ENCODE data around the gene STRN3.
"Not testable (repeated sequence)": the region's sequence is repeated elsewhere in the genome, so short reads cannot be mapped to it uniquely, and the experiment has no call there.

DNA sequence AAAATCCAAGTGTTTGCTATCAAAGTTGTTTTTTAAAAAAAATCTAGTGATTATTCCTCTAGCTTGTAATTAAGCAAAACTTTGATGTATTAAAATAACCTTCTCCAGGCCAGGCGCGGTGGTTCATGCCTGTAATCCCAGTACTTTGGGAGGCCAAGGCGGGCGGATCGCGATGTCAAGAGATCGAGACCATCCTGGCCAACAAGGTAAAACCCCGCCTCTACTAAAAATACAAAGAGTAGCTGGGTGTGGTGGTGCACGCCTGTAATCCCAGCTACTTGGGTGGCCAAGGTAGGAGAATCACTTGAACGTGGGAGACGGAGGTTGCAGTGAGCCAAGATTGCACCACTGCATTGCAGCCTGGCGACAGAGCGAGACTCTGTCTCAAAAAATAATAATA, 92.2 kb downstream of the STRN3 start:
- TF ChIP-seq BHLHE40 (IDR thresholded peaks at IDR 0.05; ENCODE audit: borderline replicate concordance in 1 of 2, low read depth in 2 of 2, low read length in 1 of 2); REST (IDR thresholded peaks at IDR 0.05; ENCODE audit: low read depth, low read length); ZNF687 (IDR thresholded peaks at IDR 0.05); POLR2AphosphoS5 (IDR thresholded peaks at IDR 0.05; ENCODE audit: low read length); CTCF (IDR thresholded peaks at IDR 0.05 in 2 of 3, conservative IDR thresholded peaks at IDR 0.05 in 1 of 3; ENCODE audit: control insufficient read depth in 2 of 3, extremely low read depth in 1 of 3, insufficient read depth in 1 of 3, low read depth in 3 of 3, low read length in 3 of 3); JUNB (IDR thresholded peaks at IDR 0.05); SMARCA5 (IDR thresholded peaks at IDR 0.05): not testable (repeated sequence)
- TF ChIP-seq, protein P1, sequence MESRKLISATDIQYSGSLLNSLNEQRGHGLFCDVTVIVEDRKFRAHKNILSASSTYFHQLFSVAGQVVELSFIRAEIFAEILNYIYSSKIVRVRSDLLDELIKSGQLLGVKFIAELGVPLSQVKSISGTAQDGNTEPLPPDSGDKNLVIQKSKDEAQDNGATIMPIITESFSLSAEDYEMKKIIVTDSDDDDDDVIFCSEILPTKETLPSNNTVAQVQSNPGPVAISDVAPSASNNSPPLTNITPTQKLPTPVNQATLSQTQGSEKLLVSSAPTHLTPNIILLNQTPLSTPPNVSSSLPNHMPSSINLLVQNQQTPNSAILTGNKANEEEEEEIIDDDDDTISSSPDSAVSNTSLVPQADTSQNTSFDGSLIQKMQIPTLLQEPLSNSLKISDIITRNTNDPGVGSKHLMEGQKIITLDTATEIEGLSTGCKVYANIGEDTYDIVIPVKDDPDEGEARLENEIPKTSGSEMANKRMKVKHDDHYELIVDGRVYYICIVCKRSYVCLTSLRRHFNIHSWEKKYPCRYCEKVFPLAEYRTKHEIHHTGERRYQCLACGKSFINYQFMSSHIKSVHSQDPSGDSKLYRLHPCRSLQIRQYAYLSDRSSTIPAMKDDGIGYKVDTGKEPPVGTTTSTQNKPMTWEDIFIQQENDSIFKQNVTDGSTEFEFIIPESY (IDR thresholded peaks at IDR 0.05): not testable (repeated sequence)
